ENCODE measurements around the gene TXNL1. TPM values are rescaled to one million over a fixed set of nuclear protein-coding genes. Genes with fewer than 3 reads are reported as not detected.

Gene TXNL1
- total and polyA plus RNA-seq, 4 experiments from 2014 or later, result 41.1 to 52.9 (median 41.8) TPM

DNA sequence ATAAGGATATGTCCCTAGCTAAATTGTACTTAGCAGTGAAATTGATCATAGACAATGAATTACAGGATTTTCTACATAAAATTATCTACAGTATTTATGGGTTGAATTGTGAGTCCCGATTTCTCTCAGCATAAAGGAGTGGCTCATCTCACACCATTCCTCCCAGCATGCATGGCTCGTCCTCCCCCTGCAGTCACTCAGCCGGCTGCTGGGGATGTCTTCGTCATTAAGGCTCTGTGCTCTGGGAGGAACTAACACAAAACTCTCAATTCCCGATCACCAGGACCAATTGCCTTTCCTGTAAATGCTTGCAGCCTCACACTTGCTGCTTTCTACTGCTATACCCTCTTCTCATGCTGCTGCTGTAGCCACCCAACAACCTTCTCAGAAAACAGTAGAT is 75.9 kb downstream of the TXNL1 start:
- DNase-seq, result no peak
- H3K36me3 Mint-ChIP-seq, result no peaks in the 10 kb centered on the region
- H3K4me3 Mint-ChIP-seq, result no peak overlapping the region
- no peak overlapping the region for H3K27ac Mint-ChIP-seq
- ChIA-PET CTCF (ENCODE audit: partially characterized antibody) (interaction anchor here (0.7 kb wide), 1 partner anchor 1520 kb away, joined by 7 read pairs; no protein-coding TSS in a partner anchor), POLR2A (ENCODE audit: partially characterized antibody) (no interaction called here)
- Histone ChIP-seq H3K27me3 (ENCODE audit: insufficient read depth, low read length) (no peaks in the 10 kb centered on the region), H3K4me3 (ENCODE audit: low read length in 2 of 2) (no peak overlapping the region), H3K9me3 (ENCODE audit: control insufficient read depth in 1 of 2, low read length in 2 of 2) (no peaks in the 10 kb centered on the region), H3K36me3 (ENCODE audit: insufficient read depth, low read length) (no peaks in the 10 kb centered on the region), H3K4me1 (ENCODE audit: insufficient read depth, low read length) (no peaks in the 10 kb centered on the region), H3K27ac (ENCODE audit: low read depth, low read length) (no peak overlapping the region)
- peaks cover 4 to 8% of the 10 kb centered on the region in 2 donors for H3K27me3 Mint-ChIP-seq
- no peaks in the 10 kb centered on the region for H3K4me1 Mint-ChIP-seq
- H3K9me3 Mint-ChIP-seq, result peaks cover 0 to 2% (median 0%) of the 10 kb centered on the region in 8 donors
- intact Hi-C loops (cut with micrococcal nuclease), result no loop called here

DNA sequence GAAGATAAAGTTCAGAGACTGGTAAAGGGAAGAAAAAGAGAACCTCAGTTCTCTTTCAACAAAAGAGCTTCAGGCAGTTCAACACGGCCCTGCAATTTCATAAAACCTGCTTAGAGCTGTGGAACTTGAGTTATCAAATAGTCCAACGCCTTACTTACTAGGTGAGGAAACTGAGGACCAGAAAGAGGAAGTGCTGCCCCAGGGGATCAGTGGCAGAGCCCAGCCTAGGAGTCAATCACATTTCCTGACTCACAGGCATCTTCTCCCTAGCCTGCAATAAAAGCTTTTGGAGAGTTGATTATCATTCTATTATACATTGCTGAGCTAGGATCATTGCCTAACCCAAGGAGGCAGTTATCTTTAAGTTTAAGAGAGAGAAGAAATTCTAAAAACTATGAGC is 77.4 kb downstream of the TXNL1 start:
- Mint-ChIP-seq H3K4me3 (no peak overlapping the region), H3K36me3 (no peaks in the 10 kb centered on the region), H3K27ac (no peak overlapping the region), H3K27me3 (peaks cover 2 to 5% of the 10 kb centered on the region in 2 donors), H3K9me3 (peaks cover 0 to 2% (median 0%) of the 10 kb centered on the region in 8 donors), H3K4me1 (no peaks in the 10 kb centered on the region)
- Histone ChIP-seq H3K27ac (ENCODE audit: low read depth, low read length) (no peak overlapping the region), H3K36me3 (ENCODE audit: insufficient read depth, low read length) (no peaks in the 10 kb centered on the region), H3K9me3 (ENCODE audit: control insufficient read depth in 1 of 2, low read length in 2 of 2) (no peaks in the 10 kb centered on the region), H3K4me1 (ENCODE audit: insufficient read depth, low read length) (no peaks in the 10 kb centered on the region), H3K27me3 (ENCODE audit: insufficient read depth, low read length) (no peaks in the 10 kb centered on the region), H3K4me3 (ENCODE audit: low read length in 2 of 2) (no peak overlapping the region)
- intact Hi-C loops (cut with micrococcal nuclease), result no loop called here
- no peak for DNase-seq
- ChIA-PET POLR2A (ENCODE audit: partially characterized antibody) (no interaction called here), CTCF (ENCODE audit: partially characterized antibody) (no interaction called here)

DNA sequence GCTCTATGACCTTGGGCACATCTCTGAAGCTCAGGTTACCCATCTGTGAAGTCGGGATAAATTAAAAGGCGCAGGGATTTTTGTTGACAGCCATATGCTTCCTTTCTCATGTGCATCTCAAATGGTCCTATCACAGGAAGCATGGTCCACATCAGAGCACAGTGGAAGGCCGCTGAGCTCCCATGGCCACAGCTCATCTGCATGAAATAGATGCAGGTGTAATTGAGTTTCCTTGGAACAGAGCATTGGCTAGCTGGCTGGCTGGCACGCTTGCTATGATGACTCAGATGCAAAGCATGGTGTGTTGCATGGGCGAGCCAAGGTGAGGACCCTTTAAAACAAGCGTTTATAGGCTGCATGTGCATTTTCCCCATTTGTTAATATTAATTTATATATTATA is 79.3 kb downstream of the TXNL1 start:
- Histone ChIP-seq H3K36me3 (ENCODE audit: insufficient read depth, low read length) (no peaks in the 10 kb centered on the region), H3K27ac (ENCODE audit: low read depth, low read length) (no peak overlapping the region), H3K4me3 (ENCODE audit: low read length in 2 of 2) (no peak overlapping the region), H3K27me3 (ENCODE audit: insufficient read depth, low read length) (no peaks in the 10 kb centered on the region), H3K9me3 (ENCODE audit: control insufficient read depth in 1 of 2, low read length in 2 of 2) (no peaks in the 10 kb centered on the region), H3K4me1 (ENCODE audit: insufficient read depth, low read length) (no peaks in the 10 kb centered on the region)
- DNase-seq, result no peak
- ChIA-PET CTCF (ENCODE audit: partially characterized antibody) (no interaction called here), POLR2A (ENCODE audit: partially characterized antibody) (no interaction called here)
- H3K4me3 Mint-ChIP-seq, result no peak overlapping the region
- H3K4me1 Mint-ChIP-seq, result no peaks in the 10 kb centered on the region
- no peak overlapping the region for H3K27ac Mint-ChIP-seq
- intact Hi-C loops (cut with micrococcal nuclease), result no loop called here
- no peaks in the 10 kb centered on the region for H3K36me3 Mint-ChIP-seq
- H3K27me3 Mint-ChIP-seq, result peaks cover 4 to 5% of the 10 kb centered on the region in 2 donors
- peaks cover 0 to 2% (median 0%) of the 10 kb centered on the region in 8 donors for H3K9me3 Mint-ChIP-seq

DNA sequence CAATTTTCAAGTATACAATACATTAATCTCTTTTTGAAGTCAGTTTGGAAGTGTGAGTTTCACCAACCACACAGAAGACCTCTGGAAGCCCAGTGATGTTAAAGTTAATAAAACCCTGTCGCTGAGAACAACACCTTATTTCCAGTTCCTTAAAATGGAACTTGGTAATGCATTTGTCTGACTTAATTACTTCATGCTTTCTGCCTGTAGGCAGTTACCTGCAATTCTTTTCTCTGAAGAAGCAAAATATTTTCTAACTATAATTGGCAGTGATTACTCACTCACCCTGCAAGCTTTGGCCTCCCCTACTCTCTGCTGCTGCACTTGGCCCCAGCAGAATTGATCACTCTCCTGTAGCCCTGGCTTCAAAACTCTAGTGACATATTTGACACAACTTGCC is 81.5 kb downstream of the TXNL1 start:
- no peaks in the 10 kb centered on the region for H3K9me3 ChIP-seq (ENCODE audit: control insufficient read depth in 1 of 2, low read length in 2 of 2)
- H3K27me3 Mint-ChIP-seq, result peaks cover 5% of the 10 kb centered on the region in 2 donors
- ChIA-PET POLR2A (ENCODE audit: partially characterized antibody) (no interaction called here), CTCF (ENCODE audit: partially characterized antibody) (no interaction called here)
- no peaks in the 10 kb centered on the region for H3K4me1 ChIP-seq (ENCODE audit: insufficient read depth, low read length)
- intact Hi-C loops (cut with micrococcal nuclease), result no loop called here
- peaks cover 0 to 2% (median 0%) of the 10 kb centered on the region in 8 donors for H3K9me3 Mint-ChIP-seq
- H3K27me3 ChIP-seq (ENCODE audit: insufficient read depth, low read length), result no peaks in the 10 kb centered on the region
- H3K27ac Mint-ChIP-seq, result no peak overlapping the region
- no peaks in the 10 kb centered on the region for H3K4me1 Mint-ChIP-seq
- no peak overlapping the region for H3K4me3 ChIP-seq (ENCODE audit: low read length in 2 of 2)
- H3K4me3 Mint-ChIP-seq, result no peak overlapping the region
- DNase-seq, result no peak
- H3K27ac ChIP-seq (ENCODE audit: low read depth, low read length), result no peak overlapping the region
- H3K36me3 ChIP-seq (ENCODE audit: insufficient read depth, low read length), result no peaks in the 10 kb centered on the region
- H3K36me3 Mint-ChIP-seq, result no peaks in the 10 kb centered on the region

DNA sequence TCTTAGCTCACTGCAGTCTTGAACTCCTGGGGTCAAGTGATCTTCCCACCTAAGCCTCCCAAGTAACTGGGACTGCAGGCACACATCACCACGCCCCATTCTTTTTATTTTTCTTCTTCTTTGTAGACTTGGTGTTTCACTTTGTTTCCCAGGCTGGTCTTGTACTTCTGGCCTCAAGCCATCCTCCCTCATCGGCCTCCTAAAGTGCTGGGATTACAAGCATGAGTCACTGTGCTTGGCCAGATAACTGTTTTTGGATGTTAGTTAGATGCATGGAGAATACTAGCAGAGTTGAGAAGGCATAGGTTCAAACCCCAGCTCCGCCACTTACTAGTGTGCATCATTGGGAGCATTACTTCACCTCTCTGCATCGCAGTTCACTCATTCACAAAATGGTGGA is 88.3 kb downstream of the TXNL1 start:
- CTCF ChIA-PET (ENCODE audit: partially characterized antibody), result no interaction called here

More for the DNA sequence above, 88.3 kb downstream of the TXNL1 start:
- peaks cover 0 to 5% (median 0%) of the 10 kb centered on the region in 8 donors for H3K9me3 Mint-ChIP-seq
- H3K36me3 ChIP-seq (ENCODE audit: insufficient read depth, low read length), result no peaks in the 10 kb centered on the region
- no peak overlapping the region for H3K27ac Mint-ChIP-seq
- no peak for DNase-seq
- no peak overlapping the region for H3K4me3 ChIP-seq (ENCODE audit: low read length in 2 of 2)
- no peaks in the 10 kb centered on the region for H3K36me3 Mint-ChIP-seq
- no peaks in the 10 kb centered on the region for H3K4me1 ChIP-seq (ENCODE audit: insufficient read depth, low read length)
- no peak overlapping the region for H3K4me3 Mint-ChIP-seq
- no peaks in the 10 kb centered on the region for H3K4me1 Mint-ChIP-seq
- H3K27ac ChIP-seq (ENCODE audit: low read depth, low read length), result no peak overlapping the region
- POLR2A ChIA-PET (ENCODE audit: partially characterized antibody), result no interaction called here
- no peaks in the 10 kb centered on the region for H3K9me3 ChIP-seq (ENCODE audit: control insufficient read depth in 1 of 2, low read length in 2 of 2)
- H3K27me3 Mint-ChIP-seq, result peaks cover 0 to 3% of the 10 kb centered on the region in 2 donors
- no peaks in the 10 kb centered on the region for H3K27me3 ChIP-seq (ENCODE audit: insufficient read depth, low read length)
- intact Hi-C loops (cut with micrococcal nuclease), result no loop called here

Other genes with a start within 250 kb of the TXNL1 start
- 10 to 100 TPM; 44.3 to 50.8 TPM for gene WDR7, start 12.8 kb upstream of the TXNL1 start, total RNA-seq
- 10 to 100 TPM; 22.3 to 28.0 TPM for gene WDR7, start 12.8 kb upstream of the TXNL1 start, polyA plus RNA-seq